Parathyroid adenoma (tissue), 2 donors: ENCODE results near the gene SLC39A10.
"Not testable (repeated sequence)": the region's sequence is repeated elsewhere in the genome, so short reads cannot be mapped to it uniquely, and the experiment has no call there.

Source experiments
- H2AFZ ChIP-seq: fragments of 300-600 bp; sonication (generic); one replicate; pipeline ENCODE4 v1.7.0; 2017; ENCODE audit warnings: antibody characterized with exemption, mild to moderate bottlenecking
- H3K27ac ChIP-seq: fragments of 300-600 bp; sonication (generic); one replicate; pipeline ENCODE4 v1.7.0; 2017
- H3K27me3 ChIP-seq: fragments of 300-600 bp; sonication (generic); one replicate; pipeline ENCODE4 v1.7.0; 2017; ENCODE audit warnings: low read length; ENCODE audit not compliant: control insufficient read depth, insufficient read depth
- H3K36me3 ChIP-seq: fragments of 300-600 bp; sonication (generic); one replicate; pipeline ENCODE4 v1.7.0; 2017; ENCODE audit warnings: low read length; ENCODE audit not compliant: control insufficient read depth, insufficient read depth
- H3K4me1 ChIP-seq: fragments of 300-600 bp; sonication (generic); one replicate; pipeline ENCODE4 v1.7.0; 2017; ENCODE audit warnings: control low read depth
- H3K4me2 ChIP-seq: fragments of 300-600 bp; sonication (generic); one replicate; pipeline ENCODE4 v1.7.0; 2017; ENCODE audit warnings: low read length
- H3K4me3 ChIP-seq: fragments of 300-600 bp; sonication (generic); one replicate; pipeline ENCODE4 v1.7.0; 2017; ENCODE audit warnings: low read depth, low read length
- H3K79me2 ChIP-seq: fragments of 300-600 bp; sonication (generic); one replicate; pipeline ENCODE4 v1.7.0; 2017; ENCODE audit warnings: control low read depth
- H3K9ac ChIP-seq: fragments of 300-600 bp; sonication (generic); one replicate; pipeline ENCODE4 v1.7.0; 2017; ENCODE audit warnings: mild to moderate bottlenecking
- H3K9me3 ChIP-seq: fragments of 300-600 bp; sonication (generic); one replicate; pipeline ENCODE4 v1.7.0; 2017; ENCODE audit warnings: low read length; ENCODE audit not compliant: control insufficient read depth
- TF ChIP-seq, protein P1 (sequence below): fragments of 300-600 bp; sonication (generic); IDR thresholded peaks from one replicate; pipeline ENCODE4 v1.7.0; 2017; ENCODE audit warnings: antibody characterized with exemption, mild to moderate bottlenecking
- donor health status: primary hyperparathyroidism.

SLC39A10 gene

DNA sequence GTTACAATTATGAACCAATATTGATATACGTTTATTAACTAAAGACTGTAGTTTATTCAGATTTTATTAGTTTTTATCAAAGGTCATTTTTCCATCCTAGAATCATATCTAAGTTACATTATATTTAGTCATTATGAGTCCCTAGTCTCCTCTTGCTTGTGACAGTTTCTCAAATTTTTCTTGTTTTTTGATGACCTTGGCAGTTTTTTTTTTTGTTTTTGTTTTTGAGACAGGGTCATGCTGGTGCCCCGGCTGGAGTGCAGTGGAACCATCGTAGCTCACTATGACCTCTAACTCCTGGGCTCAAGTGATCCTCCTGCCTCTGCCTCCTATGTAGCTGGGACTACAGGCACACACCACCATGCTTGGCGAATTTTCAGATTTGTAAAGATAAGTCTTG, 18.3 kb upstream of the SLC39A10 start:
- H3K9ac ChIP-seq, result no peak overlapping the region
- H3K4me3 ChIP-seq, result no peak overlapping the region
- no peaks in the 10 kb centered on the region for H3K4me1 ChIP-seq
- H3K9me3 ChIP-seq, result no peaks in the 10 kb centered on the region
- H3K36me3 ChIP-seq, result no peaks in the 10 kb centered on the region
- no peaks in the 10 kb centered on the region for H3K79me2 ChIP-seq
- no peak overlapping the region for H3K4me2 ChIP-seq
- no peak overlapping the region for H2AFZ ChIP-seq
- H3K27ac ChIP-seq, result no peak overlapping the region
- H3K27me3 ChIP-seq, result no peaks in the 10 kb centered on the region
- TF ChIP-seq, protein P1, sequence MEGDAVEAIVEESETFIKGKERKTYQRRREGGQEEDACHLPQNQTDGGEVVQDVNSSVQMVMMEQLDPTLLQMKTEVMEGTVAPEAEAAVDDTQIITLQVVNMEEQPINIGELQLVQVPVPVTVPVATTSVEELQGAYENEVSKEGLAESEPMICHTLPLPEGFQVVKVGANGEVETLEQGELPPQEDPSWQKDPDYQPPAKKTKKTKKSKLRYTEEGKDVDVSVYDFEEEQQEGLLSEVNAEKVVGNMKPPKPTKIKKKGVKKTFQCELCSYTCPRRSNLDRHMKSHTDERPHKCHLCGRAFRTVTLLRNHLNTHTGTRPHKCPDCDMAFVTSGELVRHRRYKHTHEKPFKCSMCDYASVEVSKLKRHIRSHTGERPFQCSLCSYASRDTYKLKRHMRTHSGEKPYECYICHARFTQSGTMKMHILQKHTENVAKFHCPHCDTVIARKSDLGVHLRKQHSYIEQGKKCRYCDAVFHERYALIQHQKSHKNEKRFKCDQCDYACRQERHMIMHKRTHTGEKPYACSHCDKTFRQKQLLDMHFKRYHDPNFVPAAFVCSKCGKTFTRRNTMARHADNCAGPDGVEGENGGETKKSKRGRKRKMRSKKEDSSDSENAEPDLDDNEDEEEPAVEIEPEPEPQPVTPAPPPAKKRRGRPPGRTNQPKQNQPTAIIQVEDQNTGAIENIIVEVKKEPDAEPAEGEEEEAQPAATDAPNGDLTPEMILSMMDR, result no peak

- Histone ChIP-seq H3K36me3 (no peaks in the 10 kb centered on the region), H2AFZ (no peak overlapping the region), H3K9ac (no peak overlapping the region), H3K4me3 (no peak overlapping the region), H3K4me1 (no peaks in the 10 kb centered on the region), H3K4me2 (no peak overlapping the region), H3K27ac (no peak overlapping the region), H3K27me3 (no peaks in the 10 kb centered on the region), H3K79me2 (no peaks in the 10 kb centered on the region), H3K9me3 (no peaks in the 10 kb centered on the region)
- TF ChIP-seq, protein P1, result no peak
Measured at GRCh38 chr2:195639238-195639858, 17.7 kb upstream of the SLC39A10 start.

GRCh38 chr2:195639959-195640358, 17.1 kb upstream of the SLC39A10 start:
- H3K9me3 ChIP-seq, result no peaks in the 10 kb centered on the region
- H2AFZ ChIP-seq, result no peak overlapping the region
- H3K9ac ChIP-seq, result no peak overlapping the region
- no peaks in the 10 kb centered on the region for H3K4me1 ChIP-seq
- no peaks in the 10 kb centered on the region for H3K36me3 ChIP-seq
- H3K4me3 ChIP-seq, result no peak overlapping the region
- H3K4me2 ChIP-seq, result no peak overlapping the region
- TF ChIP-seq, protein P1, result no peak
- H3K79me2 ChIP-seq, result no peaks in the 10 kb centered on the region
- no peaks in the 10 kb centered on the region for H3K27me3 ChIP-seq
- no peak overlapping the region for H3K27ac ChIP-seq

DNA sequence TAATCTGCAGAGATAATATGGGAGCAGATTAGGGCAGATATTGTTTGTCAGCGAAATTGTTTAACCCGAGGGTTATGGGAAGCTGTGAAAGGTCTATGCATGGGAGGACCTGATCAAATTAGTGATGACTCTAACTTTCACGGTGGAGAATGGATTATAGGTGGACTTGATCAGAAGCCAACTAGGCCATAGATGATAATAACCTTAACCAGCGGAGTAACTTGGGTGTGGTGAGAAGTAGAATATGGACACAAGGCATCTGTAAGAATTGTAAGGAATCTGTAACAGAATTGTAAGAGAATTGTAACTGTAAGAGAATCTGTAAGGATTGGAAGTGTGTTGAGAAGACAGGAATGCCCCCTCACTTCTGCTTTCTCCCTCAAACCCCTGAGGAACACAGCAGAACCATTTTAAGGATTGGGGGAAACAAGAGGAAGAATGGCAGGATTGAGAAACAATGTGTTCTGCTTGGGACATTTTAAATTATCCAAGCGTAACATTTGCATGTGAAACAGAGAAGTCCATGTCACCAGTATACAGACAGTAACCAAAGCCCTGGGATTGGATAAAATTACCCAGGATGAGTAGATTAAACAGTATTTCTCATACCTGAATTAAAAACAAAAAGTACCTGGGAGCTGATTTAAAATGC, 14.9 kb upstream of the SLC39A10 start:
- H3K4me3 ChIP-seq, result no peak overlapping the region
- H3K9me3 ChIP-seq, result no peaks in the 10 kb centered on the region
- H3K27ac ChIP-seq, result no peak overlapping the region
- H3K36me3 ChIP-seq, result no peaks in the 10 kb centered on the region
- TF ChIP-seq, protein P1, result no peak
- no peaks in the 10 kb centered on the region for H3K4me1 ChIP-seq
- no peak overlapping the region for H3K4me2 ChIP-seq
- no peak overlapping the region for H2AFZ ChIP-seq
- no peaks in the 10 kb centered on the region for H3K27me3 ChIP-seq
- no peak overlapping the region for H3K9ac ChIP-seq
- no peaks in the 10 kb centered on the region for H3K79me2 ChIP-seq

- Histone ChIP-seq H3K9me3 (no peaks in the 10 kb centered on the region), H3K9ac (no peak overlapping the region), H3K4me3 (no peak overlapping the region), H3K4me2 (no peak overlapping the region), H2AFZ (no peak overlapping the region), H3K79me2 (no peaks in the 10 kb centered on the region), H3K27ac (no peak overlapping the region), H3K27me3 (no peaks in the 10 kb centered on the region), H3K36me3 (no peaks in the 10 kb centered on the region), H3K4me1 (no peaks in the 10 kb centered on the region)
- TF ChIP-seq, protein P1, result no peak
Measured at GRCh38 chr2:195642679-195643068, 14.4 kb upstream of the SLC39A10 start.

GRCh38 chr2:195644708-195645107, 12.3 kb upstream of the SLC39A10 start:
- not testable (repeated sequence) for H2AFZ ChIP-seq, H3K4me1 ChIP-seq, H3K79me2 ChIP-seq, H3K27me3 ChIP-seq, H3K9ac ChIP-seq, H3K4me2 ChIP-seq, H3K27ac ChIP-seq, H3K9me3 ChIP-seq, H3K4me3 ChIP-seq, H3K36me3 ChIP-seq
